GM12872 (cell line): ENCODE measurements around the gene TRIO.

Experiments used
- CTCF ChIP-seq: IDR thresholded peaks from 3 replicates; pipeline ENCODE4 v1.5.1; 2011; ENCODE audit warnings: low read depth, mild to moderate bottlenecking, low read length, moderate library complexity; ENCODE audit not compliant: insufficient read depth

Gene TRIO

GRCh38 chr5:14172149-14172795 lies 29.1 kb downstream of the TRIO start:
- no peak for TF ChIP-seq CTCF

GRCh38 chr5:14173377-14174229 lies 30.5 kb downstream of the TRIO start:
- no peak for TF ChIP-seq CTCF

GRCh38 chr5:14174230-14174636 lies 31.1 kb downstream of the TRIO start:
- TF ChIP-seq CTCF = no peak

GRCh38 chr5:14175381-14175780 lies 32.2 kb downstream of the TRIO start:
- TF ChIP-seq CTCF = no peak

- no peak for TF ChIP-seq CTCF
Observed at GRCh38 chr5:14176888-14177287, 33.7 kb downstream of the TRIO start.

- no peak for TF ChIP-seq CTCF
Observed at GRCh38 chr5:14177634-14178033, 34.5 kb downstream of the TRIO start.

- no peak for TF ChIP-seq CTCF
Observed at GRCh38 chr5:14178091-14178490, 34.9 kb downstream of the TRIO start.
